ENCODE results near the gene ARMC7.
A peak's percentile ranks its signal among the peaks of the same experiment; 100 is the strongest.
"Not testable (repeated sequence)": the region's sequence is repeated elsewhere in the genome, so short reads cannot be mapped to it uniquely, and the experiment has no call there.

Gene ARMC7

DNA sequence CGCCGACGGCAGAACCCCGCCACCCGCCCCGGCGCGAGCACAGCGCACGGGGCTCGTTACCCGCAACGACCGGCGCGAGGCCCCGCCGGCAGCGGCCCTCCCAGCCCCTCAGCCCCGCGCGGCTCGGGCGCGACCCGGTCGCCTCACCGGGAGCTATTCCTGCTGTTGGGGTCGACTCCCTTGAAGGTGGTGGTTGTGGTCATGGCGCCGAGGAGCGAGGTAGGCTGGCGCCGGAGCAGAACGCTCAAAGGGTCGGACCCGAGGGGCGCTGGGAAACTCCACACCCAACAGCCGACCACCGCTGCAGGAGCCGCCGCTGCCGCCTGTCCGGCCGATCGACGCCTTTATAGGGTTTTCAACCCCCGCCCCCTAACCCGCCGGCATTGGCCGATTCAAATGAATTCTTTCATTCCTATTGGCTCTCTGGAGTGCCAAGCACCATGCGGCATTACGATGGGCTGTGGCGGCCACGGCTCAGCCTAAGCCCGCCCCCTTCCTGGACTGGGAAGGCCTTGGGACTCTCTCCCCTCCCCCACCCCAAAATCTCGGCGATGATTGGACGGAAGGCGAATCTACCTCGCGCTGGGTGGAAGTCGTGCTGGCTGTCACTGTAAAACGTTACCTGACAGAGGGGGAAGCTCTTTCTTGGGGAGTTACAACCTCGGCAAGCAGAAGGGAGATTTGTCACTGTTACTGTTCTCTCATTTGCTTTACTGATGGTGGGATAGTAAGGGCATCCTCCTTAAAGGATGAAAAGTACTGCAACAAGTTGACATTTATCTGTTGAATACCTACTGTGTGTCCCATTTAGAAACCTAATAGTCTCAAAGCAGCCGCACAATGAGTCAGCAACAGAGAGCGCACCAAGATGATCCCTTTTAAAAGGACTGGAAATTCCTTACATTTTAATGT lies 44.7 kb downstream of the ARMC7 start, which contains the start of gene JPT1:
Gene JPT1 (minus strand): TSS at position 318 of the 912 bp plus-strand sequence. CDS start 115 bp downstream, at position 203.
- peak; percentile 98 to 99 (median 98) for DNase-seq

DNA sequence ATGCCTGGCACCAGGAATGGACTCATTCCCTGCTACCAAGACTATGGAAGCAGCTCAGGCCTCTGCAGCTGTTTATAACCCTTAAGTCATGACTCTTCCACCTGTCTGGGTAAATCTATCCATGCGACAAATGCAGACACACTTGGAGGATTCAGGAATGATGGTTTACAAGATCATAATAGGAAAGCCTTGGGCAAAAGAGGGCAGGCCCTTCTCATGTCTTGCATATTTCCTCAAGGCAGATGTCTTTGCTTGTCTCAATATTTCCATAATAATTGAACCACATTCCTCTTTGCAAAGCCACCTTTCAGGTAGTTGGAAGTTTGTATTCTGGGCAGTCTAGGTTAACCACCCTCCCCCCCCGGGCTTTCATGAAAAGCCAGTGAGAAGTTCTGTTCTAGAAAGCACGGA lies 45.4 kb downstream of the ARMC7 start:
- DNase-seq: no peak

DNA sequence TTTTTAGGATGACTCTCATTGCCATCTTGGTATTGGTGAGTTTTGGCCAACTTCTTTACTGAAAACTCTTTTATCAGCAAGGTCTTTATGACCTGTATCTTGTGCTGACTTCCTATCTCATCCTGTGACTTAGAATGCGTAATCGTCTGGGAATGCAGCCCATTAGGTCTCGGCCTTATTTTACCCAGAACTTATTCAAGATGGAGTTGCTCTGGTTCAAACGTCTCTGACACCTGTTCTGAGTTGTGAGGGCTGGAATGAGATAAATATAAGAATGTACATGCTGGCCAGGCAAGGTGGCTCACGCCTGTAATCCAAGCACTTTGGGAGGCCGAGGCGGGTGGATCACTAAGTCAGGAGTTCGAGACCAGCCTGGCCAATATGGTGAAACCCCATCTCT lies 48.7 kb downstream of the ARMC7 start:
- DNase-seq: not testable (repeated sequence)

- no peak for DNase-seq
Measured at GRCh38 chr17:75159196-75160031, 49.6 kb downstream of the ARMC7 start.

GRCh38 chr17:75160211-75160610 lies 50.4 kb downstream of the ARMC7 start:
- DNase-seq: no peak

GRCh38 chr17:75163074-75163473 lies 53.3 kb downstream of the ARMC7 start:
- no peak for DNase-seq

- DNase-seq: not testable (repeated sequence)
Measured at GRCh38 chr17:75164606-75165005, 54.8 kb downstream of the ARMC7 start.

- no peak for DNase-seq
Measured at GRCh38 chr17:75168998-75169397, 59.2 kb downstream of the ARMC7 start.

DNA sequence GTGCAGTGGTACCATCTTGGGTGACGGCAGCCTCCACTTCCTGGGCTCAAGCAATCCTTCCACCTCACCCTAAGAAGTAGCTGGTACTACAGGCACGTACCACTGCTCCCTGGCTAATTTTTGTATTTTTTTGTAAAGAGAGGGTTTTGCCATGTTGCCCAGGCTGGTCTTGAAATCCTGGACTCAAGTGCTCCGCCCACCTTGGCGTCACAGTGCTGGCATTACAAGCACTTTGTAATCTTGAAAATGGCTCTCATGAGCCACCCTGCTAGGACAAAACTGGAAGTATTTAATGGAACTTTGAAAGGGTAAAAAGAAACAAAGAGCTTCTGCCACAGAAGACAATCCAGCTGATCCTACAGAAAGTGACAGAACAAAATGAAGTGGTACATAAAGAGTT lies 63.8 kb downstream of the ARMC7 start:
- DNase-seq: no peak

DNA sequence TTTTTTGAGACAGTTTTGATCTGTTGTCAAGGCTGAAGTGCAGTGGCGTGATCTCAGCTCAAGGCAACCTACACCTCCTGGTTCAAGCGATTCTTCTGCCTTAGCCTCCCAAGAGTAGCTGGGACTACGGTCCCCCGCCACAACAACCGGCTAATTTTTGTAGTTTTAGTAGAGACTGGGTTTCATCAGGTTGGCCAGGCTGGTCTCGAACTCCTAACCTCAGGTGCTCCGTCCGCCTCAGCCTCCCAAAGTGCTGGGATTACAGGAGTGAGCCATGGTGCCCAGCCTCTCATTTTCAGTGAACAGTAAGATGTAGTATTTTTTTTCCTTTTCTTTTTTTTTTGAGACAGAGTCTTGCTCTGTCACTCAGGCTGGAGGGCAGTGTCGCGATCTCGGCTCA lies 65.2 kb downstream of the ARMC7 start:
- no peak for DNase-seq

GRCh38 chr17:75176625-75177024 lies 66.9 kb downstream of the ARMC7 start:
- no peak for DNase-seq

DNA sequence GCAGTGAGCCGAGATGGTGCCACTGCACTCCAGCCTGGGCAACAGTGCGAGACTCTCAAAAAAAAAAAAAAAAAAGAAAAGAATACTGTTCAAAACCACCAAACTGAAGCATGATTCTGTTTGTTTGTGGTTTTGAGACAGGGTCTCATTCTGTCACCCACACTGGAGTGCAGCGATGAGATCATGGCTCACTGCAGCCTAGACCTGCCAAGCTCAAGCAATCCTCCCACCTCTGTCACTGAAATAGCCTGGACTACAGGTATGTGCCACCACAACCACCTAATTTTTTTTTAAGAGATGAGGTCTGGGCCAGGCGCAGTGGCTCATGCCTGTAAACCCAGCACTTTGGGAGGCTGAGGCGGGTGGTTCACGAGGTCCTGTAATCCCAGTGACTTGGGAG lies 68.7 kb downstream of the ARMC7 start:
- DNase-seq: no peak
